ENCODE results near the gene CDKAL1.
"Not testable (repeated sequence)": the region's sequence is repeated elsewhere in the genome, so short reads cannot be mapped to it uniquely, and the experiment has no call there.

CDKAL1 gene

GRCh38 chr6:21167790-21168189 is 633.5 kb downstream of the CDKAL1 start:
- no peak for DNase-seq (ENCODE audit: low read depth, low spot score)

GRCh38 chr6:21171801-21172200 is 637.5 kb downstream of the CDKAL1 start:
- no peak for DNase-seq (ENCODE audit: low read depth, low spot score)

GRCh38 chr6:21173031-21173430 is 638.8 kb downstream of the CDKAL1 start:
- DNase-seq (ENCODE audit: low read depth, low spot score), result no peak

- DNase-seq (ENCODE audit: low read depth, low spot score), result no peak
Measured at GRCh38 chr6:21173678-21174077, 639.4 kb downstream of the CDKAL1 start.

GRCh38 chr6:21176197-21176596 is 641.9 kb downstream of the CDKAL1 start:
- no peak for DNase-seq (ENCODE audit: low read depth, low spot score)

GRCh38 chr6:21180155-21180554 is 645.9 kb downstream of the CDKAL1 start:
- DNase-seq (ENCODE audit: low read depth, low spot score), result no peak

GRCh38 chr6:21180800-21181337 is 646.6 kb downstream of the CDKAL1 start:
- no peak for DNase-seq (ENCODE audit: low read depth, low spot score)

GRCh38 chr6:21181866-21182265 is 647.6 kb downstream of the CDKAL1 start:
- DNase-seq (ENCODE audit: low read depth, low spot score), result no peak

GRCh38 chr6:21182589-21182988 is 648.3 kb downstream of the CDKAL1 start:
- no peak for DNase-seq (ENCODE audit: low read depth, low spot score)

GRCh38 chr6:21185861-21186478 is 651.7 kb downstream of the CDKAL1 start:
- DNase-seq (ENCODE audit: low read depth, low spot score), result peak; percentile 89

GRCh38 chr6:21186479-21187055 is 652.3 kb downstream of the CDKAL1 start:
- no peak for DNase-seq (ENCODE audit: low read depth, low spot score)

GRCh38 chr6:21187485-21187884 is 653.2 kb downstream of the CDKAL1 start:
- DNase-seq (ENCODE audit: low read depth, low spot score), result no peak

- DNase-seq (ENCODE audit: low read depth, low spot score), result no peak
Measured at GRCh38 chr6:21188505-21189223, 654.4 kb downstream of the CDKAL1 start.

GRCh38 chr6:21189759-21190158 is 655.5 kb downstream of the CDKAL1 start:
- DNase-seq (ENCODE audit: low read depth, low spot score), result no peak

- no peak for DNase-seq (ENCODE audit: low read depth, low spot score)
Measured at GRCh38 chr6:21190701-21191100, 656.4 kb downstream of the CDKAL1 start.

GRCh38 chr6:21193790-21194475 is 659.7 kb downstream of the CDKAL1 start:
- DNase-seq (ENCODE audit: low read depth, low spot score), result no peak

GRCh38 chr6:21195301-21195700 is 661.0 kb downstream of the CDKAL1 start:
- DNase-seq (ENCODE audit: low read depth, low spot score), result not testable (repeated sequence)

GRCh38 chr6:21198032-21198640 is 663.9 kb downstream of the CDKAL1 start:
- DNase-seq (ENCODE audit: low read depth, low spot score), result no peak

- DNase-seq (ENCODE audit: low read depth, low spot score), result no peak
Measured at GRCh38 chr6:21199262-21199661, 665.0 kb downstream of the CDKAL1 start.

- no peak for DNase-seq (ENCODE audit: low read depth, low spot score)
Measured at GRCh38 chr6:21200134-21200870, 666.0 kb downstream of the CDKAL1 start.

GRCh38 chr6:21201187-21201586 is 666.9 kb downstream of the CDKAL1 start:
- DNase-seq (ENCODE audit: low read depth, low spot score), result no peak
